NB4 (cell line): ENCODE results near the gene RNASE8.

Experiments
- DNase-seq: peaks from one replicate; pipeline ENCODE4 v3.0.0; 2010; ENCODE audit warnings: low read depth
- H3K4me3 ChIP-seq: one replicate; pipeline ENCODE4 v1.5.1; 2011; ENCODE audit warnings: mild to moderate bottlenecking, low read depth, low read length, moderate library complexity
- CTCF ChIP-seq: IDR thresholded peaks from one replicate; pipeline ENCODE4 v1.5.1; 2012; ENCODE audit warnings: low read depth, low read length
- MYC ChIP-seq: IDR thresholded peaks from 2 replicates; pipeline ENCODE4 v1.6.1; 2011; ENCODE audit warnings: low read depth, low read length
- POLR2A ChIP-seq: IDR thresholded peaks from 2 replicates; pipeline ENCODE4 v1.6.1; 2011; ENCODE audit warnings: mild to moderate bottlenecking; ENCODE audit not compliant: insufficient read length; ENCODE audit errors: extremely low read depth
- TF ChIP-seq, protein P1 (sequence below): IDR thresholded peaks from 2 replicates; pipeline ENCODE4 v1.6.1; 2011; ENCODE audit warnings: low read depth, low read length

RNASE8 gene

DNA sequence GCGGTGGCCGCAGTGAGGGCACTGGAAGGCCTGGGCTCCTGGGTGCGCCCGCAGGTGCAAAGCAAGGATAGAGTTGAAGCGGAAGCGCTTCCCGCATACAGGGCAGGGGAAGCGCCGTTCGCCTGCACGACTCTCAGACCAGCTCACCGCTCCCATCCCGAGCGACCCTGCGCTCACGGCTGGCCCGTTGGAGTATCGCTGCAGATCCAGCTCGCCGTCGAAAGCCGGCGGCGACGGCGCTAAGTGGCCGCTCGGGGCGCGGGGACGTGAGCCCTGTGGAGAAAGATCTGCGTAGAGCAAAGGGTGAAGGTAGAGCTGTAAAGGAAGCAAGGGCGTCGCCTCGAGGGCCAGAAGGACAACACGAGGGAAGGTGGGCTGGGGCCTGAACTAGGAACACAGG lies 35.4 kb downstream of the RNASE8 start:
- TF ChIP-seq, protein P1, sequence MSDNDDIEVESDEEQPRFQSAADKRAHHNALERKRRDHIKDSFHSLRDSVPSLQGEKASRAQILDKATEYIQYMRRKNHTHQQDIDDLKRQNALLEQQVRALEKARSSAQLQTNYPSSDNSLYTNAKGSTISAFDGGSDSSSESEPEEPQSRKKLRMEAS = no peak
- TF ChIP-seq CTCF = no peak
- TF ChIP-seq MYC = no peak
- no peak for TF ChIP-seq POLR2A
- no peak for DNase-seq
- no peak overlapping the region for H3K4me3 ChIP-seq

DNA sequence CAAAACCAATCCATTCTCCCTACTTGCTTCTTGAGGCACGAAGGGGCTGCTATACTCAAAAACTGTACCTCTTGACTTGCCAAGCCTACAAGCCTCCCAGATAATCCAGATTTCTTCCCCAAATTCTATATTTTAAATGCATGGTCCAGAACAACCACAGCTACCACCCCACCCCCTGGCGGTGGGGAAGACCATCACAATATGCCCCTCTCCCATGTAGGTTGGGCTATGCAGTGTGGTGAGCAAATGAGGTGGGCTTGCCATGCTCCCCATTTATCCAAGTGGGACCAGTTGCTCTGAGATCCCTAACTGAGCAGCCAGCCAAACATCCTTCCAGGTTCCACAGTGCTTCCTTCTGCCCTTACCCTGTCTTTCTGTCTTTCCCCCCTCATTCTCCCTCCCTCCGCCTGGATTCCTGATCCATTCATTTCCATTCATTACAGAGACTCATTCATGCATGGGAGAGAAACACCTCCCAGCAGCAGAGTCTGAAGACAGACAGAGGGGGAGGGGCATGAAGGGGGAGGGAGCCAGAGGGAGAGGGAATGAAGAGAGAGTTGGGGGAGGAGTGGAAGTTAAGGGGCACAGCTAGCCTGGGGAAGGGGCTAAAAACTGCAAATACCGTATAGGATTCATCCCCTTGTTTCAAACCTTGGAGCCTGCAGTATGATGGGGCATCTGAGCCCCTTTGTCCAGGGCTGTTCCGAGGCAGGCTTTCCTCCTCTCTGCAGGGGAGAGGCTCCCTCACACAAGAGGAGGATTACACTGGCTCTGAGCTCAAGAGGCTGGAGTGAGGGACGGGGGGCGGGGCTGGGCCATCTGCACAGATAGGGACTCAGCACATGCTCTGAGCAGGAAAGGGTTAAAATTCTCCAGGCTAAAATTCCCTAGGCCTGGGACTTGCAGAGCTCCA lies 36.4 kb downstream of the RNASE8 start:
- H3K4me3 ChIP-seq = no peak overlapping the region
- no peak for TF ChIP-seq CTCF
- TF ChIP-seq, protein P1 = no peak
- no peak for TF ChIP-seq POLR2A
- no peak for TF ChIP-seq MYC
- no peak for DNase-seq

DNA sequence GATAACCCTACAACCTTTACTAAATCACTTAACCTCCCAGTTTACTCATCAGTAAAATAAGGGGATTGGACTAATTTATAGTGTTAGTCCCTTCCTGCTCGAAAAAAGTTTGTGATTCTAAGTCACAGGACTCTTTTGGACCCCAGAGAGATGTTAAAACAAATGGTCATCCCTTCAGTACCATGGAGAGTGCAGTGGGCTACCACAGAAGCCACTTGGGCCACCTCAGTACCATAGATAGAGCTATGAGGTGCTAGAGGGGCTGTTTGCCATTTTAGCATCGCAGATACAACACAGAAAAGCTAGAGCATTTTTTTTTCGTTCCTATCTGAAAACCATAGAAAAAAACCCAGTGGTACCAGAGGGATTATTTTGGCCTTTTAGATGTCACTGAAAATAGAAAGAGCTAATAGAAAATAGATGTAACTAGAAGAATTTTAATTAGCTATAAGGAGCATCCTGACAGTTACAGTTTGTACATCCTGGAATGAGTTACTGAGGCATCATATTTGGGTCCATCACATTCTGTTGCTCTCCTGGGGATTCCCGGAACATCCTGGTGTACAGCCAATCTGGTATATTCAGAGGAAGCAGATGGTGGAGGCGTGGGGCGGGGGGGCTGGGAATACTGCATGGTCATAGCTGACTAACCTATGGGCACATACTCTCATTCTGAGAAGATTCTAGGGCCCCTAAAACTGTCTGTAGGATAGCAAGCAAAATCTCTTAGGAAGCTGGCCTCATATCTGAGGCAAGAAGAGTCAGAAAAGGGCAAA lies 38.0 kb downstream of the RNASE8 start:
- TF ChIP-seq POLR2A = no peak
- TF ChIP-seq MYC = no peak
- TF ChIP-seq, protein P1 = no peak
- no peak overlapping the region for H3K4me3 ChIP-seq
- DNase-seq = no peak

DNA sequence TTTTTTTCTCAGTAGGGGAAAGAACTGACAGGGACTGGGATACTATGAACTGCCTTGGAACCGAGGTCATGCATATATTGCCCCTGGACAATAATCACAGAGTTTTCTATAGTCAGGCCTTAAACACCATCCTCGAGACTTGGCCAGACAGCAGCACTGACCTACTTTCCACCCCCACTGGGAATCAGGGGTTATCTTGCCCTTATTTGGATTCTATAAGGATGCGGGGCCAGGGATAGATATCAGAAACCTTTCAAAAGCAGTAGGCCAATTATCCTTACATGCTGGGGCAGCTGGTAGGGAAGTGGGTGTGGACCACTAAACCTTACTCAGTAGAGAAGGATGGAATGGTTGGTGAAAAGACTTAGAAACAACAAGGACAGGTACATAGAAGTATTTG lies 38.8 kb downstream of the RNASE8 start:
- no peak overlapping the region for H3K4me3 ChIP-seq
- TF ChIP-seq POLR2A (no peak), CTCF (no peak), MYC (no peak)
- TF ChIP-seq, protein P1 = no peak
- no peak for DNase-seq

- no peak for DNase-seq
- no peak overlapping the region for H3K4me3 ChIP-seq
- TF ChIP-seq, protein P1 = no peak
- TF ChIP-seq MYC (no peak), POLR2A (no peak), CTCF (no peak)
These were observed 39.5 kb downstream of the RNASE8 start for GRCh38 chr14:21096978-21097635.
